Activated T-helper 2 cell treated with anti-CD3 and anti-CD28 coated beads, Interferon-gamma antibody, Interleukin-2, Interleukin-4, amounts not matched to agents 10 μg/mL and 5 μg/mL and 100 μg/mL, durations not matched to agents 14 hours and 24 hours and 36 hours (primary cell): ENCODE data around the gene KRTAP4-11. TPM values are rescaled to one million over a fixed set of nuclear protein-coding genes. Genes with fewer than 3 reads are reported as not detected.
"Not testable (repeated sequence)": the region's sequence is repeated elsewhere in the genome, so short reads cannot be mapped to it uniquely, and the experiment has no call there.

Experiments
- DNase-seq: peaks from one replicate; pipeline ENCODE4 v3.0.0; 2021; ENCODE audit warnings: low spot score
- H3K27ac Mint-ChIP-seq: one replicate; pipeline ENCODE4 v1.8.0; 2021; ENCODE audit warnings: mixed read lengths
- H3K27me3 Mint-ChIP-seq: one replicate; pipeline ENCODE4 v1.8.0; 2021; ENCODE audit warnings: low read depth, mixed read lengths
- H3K36me3 Mint-ChIP-seq: one replicate; pipeline ENCODE4 v1.8.0; 2021; ENCODE audit warnings: low read depth, mixed read lengths
- H3K4me1 Mint-ChIP-seq: one replicate; pipeline ENCODE4 v1.8.0; 2021; ENCODE audit warnings: low read depth, mixed read lengths
- H3K4me3 Mint-ChIP-seq: one replicate; pipeline ENCODE4 v1.8.0; 2021; ENCODE audit warnings: low read depth, mild to moderate bottlenecking, moderate library complexity, mixed read lengths
- H3K9me3 Mint-ChIP-seq: one replicate; pipeline ENCODE4 v1.8.0; 2021; ENCODE audit warnings: mixed read lengths
- intact Hi-C: fragments of 100-400 bp; cut with micrococcal nuclease; formaldehyde crosslinking; loops from one replicate; pipeline ENCODE4 v1.15.1; 2023
- total RNA-seq: library from RNA; stranded (reverse); gene quantifications from 2 replicates; pipeline ENCODE4 v1.2.3, GENCODE V29; 2022

KRTAP4-11 gene
- total RNA-seq, 1 donor from 2014 or later = not detected

DNA sequence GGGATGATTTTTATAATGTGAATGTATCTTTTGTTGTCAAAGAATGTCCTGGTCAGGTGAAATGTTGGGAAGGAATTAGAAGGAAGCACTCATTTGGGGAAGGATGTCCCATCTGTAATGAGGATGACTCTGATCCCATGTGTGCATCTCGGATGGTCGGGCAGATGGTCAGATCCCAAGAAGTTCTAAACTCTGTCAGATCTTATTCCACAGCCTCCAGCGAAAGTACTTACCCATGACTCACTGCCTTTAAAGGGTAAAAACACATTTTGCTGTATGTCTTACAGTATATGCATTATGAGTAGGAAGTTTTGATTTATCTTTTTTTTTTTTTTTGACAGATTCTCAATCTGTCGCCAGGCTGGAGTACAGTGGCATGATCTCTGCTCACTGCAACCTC is 548 bp upstream of the KRTAP4-11 start:
- Mint-ChIP-seq H3K27ac (no peak overlapping the region), H3K4me1 (peaks cover 3% of the 10 kb centered on the region), H3K4me3 (no peak overlapping the region), H3K27me3 (peaks cover 7% of the 10 kb centered on the region), H3K36me3 (no peaks in the 10 kb centered on the region), H3K9me3 (no peaks in the 10 kb centered on the region)
- DNase-seq = no peak
- intact Hi-C loops = no loop called here

DNA sequence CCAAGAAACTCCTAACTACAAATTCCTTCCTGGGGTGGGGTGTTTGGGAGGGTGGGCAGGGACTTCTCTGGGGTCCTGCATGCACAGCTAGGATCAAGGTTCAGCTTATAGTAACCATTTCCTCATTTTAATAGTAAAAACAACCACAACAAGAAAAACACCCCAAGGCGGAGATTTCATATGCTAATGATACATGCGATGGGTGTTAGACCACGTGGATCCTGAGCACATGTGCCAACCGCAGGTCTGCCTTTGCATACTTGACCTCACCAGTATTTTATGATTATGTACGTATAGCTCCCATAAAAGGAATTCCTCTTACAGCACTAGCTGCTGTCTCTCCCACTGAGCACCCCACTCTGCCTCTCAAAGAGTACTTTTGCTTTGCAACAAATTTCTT is 1.9 kb downstream of the KRTAP4-11 start:
- no peak for DNase-seq
- Mint-ChIP-seq H3K9me3 (peaks cover 2% of the 10 kb centered on the region), H3K36me3 (no peaks in the 10 kb centered on the region), H3K27ac (no peak overlapping the region), H3K4me1 (peaks cover 3% of the 10 kb centered on the region), H3K4me3 (no peak overlapping the region), H3K27me3 (peaks cover 1% of the 10 kb centered on the region)
- intact Hi-C loops = no loop called here

GRCh38 chr17:41111151-41111885 is 6.9 kb downstream of the KRTAP4-11 start:
- Mint-ChIP-seq H3K4me1 (no peaks in the 10 kb centered on the region), H3K4me3 (no peak overlapping the region), H3K36me3 (no peaks in the 10 kb centered on the region), H3K9me3 (peaks cover 6% of the 10 kb centered on the region), H3K27me3 (peaks cover 5% of the 10 kb centered on the region), H3K27ac (no peak overlapping the region)
- no peak for DNase-seq
- intact Hi-C loops = no loop called here

DNA sequence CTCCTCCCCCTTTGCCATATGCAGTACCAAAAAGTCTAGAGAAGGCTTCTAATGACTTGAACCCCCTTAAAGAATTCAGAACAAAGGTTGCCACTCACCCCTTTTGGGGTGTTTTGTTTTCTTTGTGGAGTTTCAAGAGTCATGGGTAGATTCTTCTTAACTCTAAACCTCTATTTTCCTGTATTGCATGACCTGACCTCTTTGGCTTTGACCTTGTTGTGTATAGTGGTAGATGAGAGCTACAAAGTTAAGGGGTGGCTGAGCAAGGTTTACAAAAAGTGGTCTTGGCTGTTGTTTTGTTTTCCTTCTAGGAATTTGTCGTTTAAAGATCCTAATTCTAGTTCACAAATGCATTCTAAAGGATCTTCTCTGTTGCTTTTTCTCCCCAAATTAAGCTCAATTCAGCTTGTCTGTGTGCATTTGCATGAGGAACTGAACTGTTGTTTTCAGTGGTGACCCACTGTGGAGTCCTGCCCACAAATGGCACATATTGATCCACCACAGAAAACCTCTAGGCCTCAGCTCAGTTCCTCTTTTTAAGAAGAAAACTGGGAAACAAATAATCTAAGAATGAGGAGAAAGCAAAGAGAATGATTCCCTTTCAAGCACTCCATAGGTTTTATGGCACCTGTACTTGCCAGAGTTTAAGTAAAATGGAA is 9.3 kb downstream of the KRTAP4-11 start:
- H3K27ac Mint-ChIP-seq, H3K27me3 Mint-ChIP-seq, DNase-seq, H3K36me3 Mint-ChIP-seq, H3K4me1 Mint-ChIP-seq, H3K4me3 Mint-ChIP-seq, intact Hi-C loops, H3K9me3 Mint-ChIP-seq: not testable (repeated sequence)

GRCh38 chr17:41107941-41108450 is 10.2 kb downstream of the KRTAP4-11 start:
- intact Hi-C loops = no loop called here
- DNase-seq = no peak
- Mint-ChIP-seq H3K27me3 (peaks cover 9% of the 10 kb centered on the region), H3K36me3 (no peaks in the 10 kb centered on the region), H3K9me3 (peaks cover 6% of the 10 kb centered on the region), H3K4me1 (no peaks in the 10 kb centered on the region), H3K4me3 (no peak overlapping the region), H3K27ac (no peak overlapping the region)

DNA sequence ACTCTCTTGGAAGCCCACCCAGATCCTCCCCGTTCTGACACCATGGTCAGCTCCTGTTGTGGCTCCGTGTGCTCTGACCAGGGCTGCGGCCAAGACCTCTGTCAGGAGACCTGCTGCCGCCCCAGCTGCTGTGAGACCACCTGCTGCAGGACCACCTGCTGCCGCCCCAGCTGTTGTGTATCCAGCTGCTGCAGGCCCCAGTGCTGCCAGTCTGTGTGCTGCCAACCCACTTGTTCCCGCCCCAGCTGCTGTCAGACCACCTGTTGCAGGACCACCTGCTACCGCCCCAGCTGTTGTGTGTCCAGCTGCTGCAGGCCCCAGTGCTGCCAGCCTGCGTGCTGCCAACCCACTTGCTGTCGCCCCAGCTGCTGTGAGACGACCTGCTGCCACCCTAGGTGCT is 12.8 kb downstream of the KRTAP4-11 start, which contains the start of gene KRTAP4-9:
TSS of gene KRTAP4-9 (plus strand) at position 43 of the 400 bp plus-strand sequence. CDS start at position 43, 0 bp downstream.
- H3K4me3 Mint-ChIP-seq, H3K27me3 Mint-ChIP-seq, DNase-seq, H3K36me3 Mint-ChIP-seq, intact Hi-C loops, H3K9me3 Mint-ChIP-seq, H3K27ac Mint-ChIP-seq, H3K4me1 Mint-ChIP-seq: not testable (repeated sequence)

GRCh38 chr17:41104386-41105038 is 13.7 kb downstream of the KRTAP4-11 start:
- DNase-seq, H3K27ac Mint-ChIP-seq, intact Hi-C loops, H3K9me3 Mint-ChIP-seq, H3K36me3 Mint-ChIP-seq, H3K4me3 Mint-ChIP-seq, H3K4me1 Mint-ChIP-seq: not testable (repeated sequence)
- H3K27me3 Mint-ChIP-seq = peaks cover 13% of the 10 kb centered on the region

DNA sequence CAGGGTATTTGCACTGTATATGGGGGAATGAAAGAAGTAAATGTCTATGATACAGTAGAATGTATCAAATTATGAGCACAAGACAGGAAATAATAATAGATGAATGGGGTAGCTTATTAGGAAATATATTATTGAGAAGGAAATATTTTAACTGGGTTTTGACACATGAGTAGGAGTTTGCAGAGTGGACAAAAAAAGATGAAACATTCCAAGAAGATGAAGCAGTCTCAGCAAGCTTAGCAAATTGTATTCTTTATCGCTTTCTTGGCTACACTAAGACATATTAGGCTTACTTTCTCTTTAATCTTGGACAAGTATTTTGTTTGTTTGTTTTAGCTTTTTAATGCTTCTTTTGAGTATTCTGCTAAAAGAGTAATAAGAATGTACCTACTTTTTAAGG is 14.3 kb downstream of the KRTAP4-11 start:
- no peaks in the 10 kb centered on the region for H3K4me1 Mint-ChIP-seq
- no peaks in the 10 kb centered on the region for H3K36me3 Mint-ChIP-seq
- H3K9me3 Mint-ChIP-seq = no peaks in the 10 kb centered on the region
- H3K4me3 Mint-ChIP-seq = no peak overlapping the region
- DNase-seq = no peak
- H3K27me3 Mint-ChIP-seq = peaks cover 12% of the 10 kb centered on the region
- intact Hi-C loops = no loop called here
- H3K27ac Mint-ChIP-seq = no peak overlapping the region

DNA sequence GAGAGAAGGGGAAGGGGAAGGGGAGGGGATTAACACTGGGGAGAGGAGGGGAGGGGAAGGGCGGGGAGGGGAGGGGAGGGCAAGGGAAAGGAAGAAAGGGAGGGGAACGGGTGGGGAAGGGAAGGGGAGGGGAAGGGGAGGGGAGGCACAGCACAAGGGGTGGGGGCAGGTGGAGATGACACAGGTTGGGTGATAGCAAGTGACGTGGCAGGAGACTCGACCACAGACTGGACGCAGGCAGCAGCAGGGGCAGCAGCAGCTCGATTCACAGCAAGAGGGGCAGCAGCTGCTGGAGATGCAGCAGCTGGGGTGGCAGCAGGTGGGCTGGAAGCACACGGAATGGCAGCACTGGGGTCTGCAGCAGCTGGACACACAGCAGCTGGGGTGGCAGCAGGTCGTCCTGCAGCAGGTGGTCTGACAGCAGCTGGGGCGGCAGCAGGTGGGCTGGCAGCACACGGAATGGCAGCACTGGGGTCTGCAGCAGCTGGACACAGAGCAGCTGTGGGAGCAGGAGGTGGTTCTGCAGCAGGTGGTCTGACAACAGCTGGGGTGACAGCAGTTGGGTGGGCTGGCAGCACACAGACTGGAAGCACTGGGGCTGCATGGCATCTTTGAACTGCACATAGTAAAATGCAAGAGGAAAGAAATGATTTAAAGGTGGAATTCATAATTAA is 16.4 kb downstream of the KRTAP4-11 start, which contains the start of gene KRTAP4-16:
TSS of gene KRTAP4-16 (minus strand) at position 624 of the 674 bp plus-strand sequence. CDS start at position 624, 0 bp downstream.
- H3K4me3 Mint-ChIP-seq = no peak within 1 kb of the TSS
- no peaks in the 10 kb centered on the region for H3K9me3 Mint-ChIP-seq
- no peak for DNase-seq
- peaks cover 10% of the 10 kb centered on the region for H3K27me3 Mint-ChIP-seq
- H3K36me3 Mint-ChIP-seq = no peaks in the 10 kb centered on the region
- no peaks in the 10 kb centered on the region for H3K4me1 Mint-ChIP-seq
- intact Hi-C loops = no loop called here
- no peak within 1 kb of the TSS for H3K27ac Mint-ChIP-seq

DNA sequence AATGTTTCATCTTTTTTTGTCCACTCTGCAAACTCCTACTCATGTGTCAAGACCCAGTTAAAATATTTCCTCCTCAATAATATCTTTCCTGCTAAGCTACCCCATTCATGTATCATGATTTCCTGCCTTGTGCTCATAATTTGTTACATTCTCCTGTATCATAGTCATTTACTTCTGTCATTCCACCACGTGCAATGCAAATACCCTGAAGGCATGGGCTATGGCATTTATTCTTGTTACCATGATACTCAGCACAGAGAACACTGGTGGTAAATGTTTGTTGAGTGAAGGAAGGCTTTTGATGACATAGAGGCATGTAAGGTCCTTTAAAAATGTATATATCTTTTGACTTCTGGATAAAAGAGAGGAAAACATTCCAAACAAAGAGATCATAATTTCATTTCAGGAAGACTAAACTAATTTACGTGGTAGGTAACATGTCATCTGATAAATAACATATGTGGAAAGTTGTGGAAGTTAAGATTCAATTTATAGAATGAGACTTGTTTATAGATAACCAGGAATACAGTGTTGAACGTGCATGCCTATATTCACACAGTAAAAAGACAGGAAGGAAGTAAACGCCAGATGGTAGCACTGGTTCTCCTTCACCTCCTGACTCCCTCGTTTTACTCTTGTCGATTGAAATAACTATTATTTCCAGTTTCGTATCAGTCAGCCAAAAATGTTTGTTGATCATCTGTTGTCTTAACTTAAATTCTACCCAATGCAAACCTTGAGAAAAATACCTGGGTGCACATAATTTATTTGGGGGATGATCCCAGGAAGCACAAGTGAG is 18.3 kb downstream of the KRTAP4-11 start:
- H3K4me3 Mint-ChIP-seq, DNase-seq, H3K4me1 Mint-ChIP-seq, H3K27ac Mint-ChIP-seq, intact Hi-C loops, H3K9me3 Mint-ChIP-seq, H3K36me3 Mint-ChIP-seq, H3K27me3 Mint-ChIP-seq: not testable (repeated sequence)

GRCh38 chr17:41098481-41098880 is 19.7 kb downstream of the KRTAP4-11 start:
- intact Hi-C loops = no loop called here

DNA sequence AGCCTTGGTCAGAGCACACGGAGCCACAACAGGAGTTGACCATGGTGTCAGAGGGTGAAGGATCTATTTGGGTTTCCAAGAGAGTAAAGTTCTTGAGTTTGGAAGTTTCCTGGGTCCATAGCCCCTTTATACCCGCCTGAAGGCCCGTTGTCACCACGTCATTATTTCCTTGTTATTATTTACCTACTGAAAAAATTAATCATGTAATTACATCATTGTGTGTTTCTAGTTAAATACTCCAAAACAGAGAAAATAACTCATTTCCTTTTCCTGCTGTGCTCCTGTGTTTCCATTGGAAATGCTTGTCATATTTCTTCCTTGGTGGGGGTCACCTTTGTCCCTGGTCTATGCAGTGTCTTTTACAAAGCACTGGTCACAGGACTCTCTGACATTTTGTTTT is 20.1 kb downstream of the KRTAP4-11 start, which contains the start of gene KRTAP4-8:
TSS of gene KRTAP4-8 (minus strand) at position 101 of the 400 bp plus-strand sequence. CDS start at position 43, 58 bp downstream.
- no peaks in the 10 kb centered on the region for H3K4me1 Mint-ChIP-seq
- H3K4me3 Mint-ChIP-seq = no peak within 1 kb of the TSS
- no peak for DNase-seq
- intact Hi-C loops = no loop called here
- H3K9me3 Mint-ChIP-seq = peaks cover 2% of the 10 kb centered on the region
- peaks cover 6% of the 10 kb centered on the region for H3K27me3 Mint-ChIP-seq
- H3K36me3 Mint-ChIP-seq = no peaks in the 10 kb centered on the region
- H3K27ac Mint-ChIP-seq = no peak within 1 kb of the TSS

More at GRCh38 chr17:41098481-41098880, 19.7 kb downstream of the KRTAP4-11 start:
- Mint-ChIP-seq H3K4me3 (no peak overlapping the region), H3K27ac (no peak overlapping the region), H3K4me1 (no peaks in the 10 kb centered on the region), H3K9me3 (no peaks in the 10 kb centered on the region), H3K36me3 (no peaks in the 10 kb centered on the region), H3K27me3 (peaks cover 6% of the 10 kb centered on the region)
- no peak for DNase-seq
